Stimulated activated effector memory CD8-positive, alpha-beta T cell treated with anti-CD3 and anti-CD28 coated beads, Interleukin-12 subunit alpha, Interleukin-12 subunit beta, amount 100 ng/mL, for 72 hours (primary cell): Measurements from ENCODE around the gene NFATC2.

Experiments used
- ATAC-seq: fragments of 150-1000 bp; cut with Tn5 transposase; 2 replicates; pipeline ENCODE4 v1.10.0; 2021
- DNase-seq, 2 donors: peaks; one replicate each; pipeline ENCODE4 v3.0.0; 2021 to 2022; ENCODE audit warnings: low spot score in 2 of 2
- H3K27ac Mint-ChIP-seq: one replicate; pipeline ENCODE4 v1.8.0; 2022; ENCODE audit warnings: mild to moderate bottlenecking, mixed read lengths
- H3K36me3 Mint-ChIP-seq: one replicate; pipeline ENCODE4 v1.8.0; 2022; ENCODE audit warnings: mild to moderate bottlenecking, mixed read lengths
- H3K4me1 Mint-ChIP-seq: one replicate; pipeline ENCODE4 v1.8.0; 2022; ENCODE audit warnings: mixed read lengths
- H3K4me3 Mint-ChIP-seq: one replicate; pipeline ENCODE4 v1.8.0; 2022; ENCODE audit warnings: mild to moderate bottlenecking, mixed read lengths
- H3K9me3 Mint-ChIP-seq: one replicate; pipeline ENCODE4 v1.8.0; 2022; ENCODE audit warnings: mixed read lengths

NFATC2 gene

GRCh38 chr20:51505566-51505965 is 37.0 kb downstream of the NFATC2 start:
- DNase-seq (no peak), ATAC-seq (no peak)
- peaks cover 45% of the 10 kb centered on the region for H3K4me1 Mint-ChIP-seq
- H3K4me3 Mint-ChIP-seq, result no peak overlapping the region
- H3K36me3 Mint-ChIP-seq, result peaks cover 73% of the 10 kb centered on the region
- no peak overlapping the region for H3K27ac Mint-ChIP-seq
- no peaks in the 10 kb centered on the region for H3K9me3 Mint-ChIP-seq

GRCh38 chr20:51503376-51503775 is 39.1 kb downstream of the NFATC2 start:
- peaks cover 73% of the 10 kb centered on the region for H3K36me3 Mint-ChIP-seq
- no peak overlapping the region for H3K4me3 Mint-ChIP-seq
- ATAC-seq, result no peak
- no peaks in the 10 kb centered on the region for H3K9me3 Mint-ChIP-seq
- DNase-seq, result no peak
- peaks cover 54% of the 10 kb centered on the region for H3K4me1 Mint-ChIP-seq
- H3K27ac Mint-ChIP-seq, result no peak overlapping the region

GRCh38 chr20:51500936-51501335 is 41.6 kb downstream of the NFATC2 start:
- DNase-seq, result no peak
- H3K27ac Mint-ChIP-seq, result no peak overlapping the region
- H3K36me3 Mint-ChIP-seq, result peaks cover 71% of the 10 kb centered on the region
- no peaks in the 10 kb centered on the region for H3K9me3 Mint-ChIP-seq
- ATAC-seq, result peak; percentile 64
- H3K4me1 Mint-ChIP-seq, result peaks cover 65% of the 10 kb centered on the region
- no peak overlapping the region for H3K4me3 Mint-ChIP-seq

- DNase-seq, result no peak
Observed at GRCh38 chr20:51500311-51500710, 42.2 kb downstream of the NFATC2 start.

GRCh38 chr20:51498765-51499540 is 43.6 kb downstream of the NFATC2 start:
- ATAC-seq, result no peak
- Mint-ChIP-seq H3K4me3 (peak overlapping the region; percentile 52), H3K36me3 (peaks cover 66% of the 10 kb centered on the region), H3K9me3 (no peaks in the 10 kb centered on the region), H3K4me1 (peaks cover 85% of the 10 kb centered on the region), H3K27ac (peak overlapping the region; percentile 72)
- DNase-seq, result no peak

More at GRCh38 chr20:51500311-51500710, 42.2 kb downstream of the NFATC2 start:
- Mint-ChIP-seq H3K27ac (peak overlapping the region; percentile 65), H3K9me3 (no peaks in the 10 kb centered on the region), H3K4me1 (peaks cover 71% of the 10 kb centered on the region), H3K4me3 (no peak overlapping the region), H3K36me3 (peaks cover 70% of the 10 kb centered on the region)
- ATAC-seq, result peak; percentile 91

- H3K4me3 Mint-ChIP-seq, result peak overlapping the region; percentile 52
- ATAC-seq, result peak; percentile 49
- H3K9me3 Mint-ChIP-seq, result no peaks in the 10 kb centered on the region
- peaks cover 62% of the 10 kb centered on the region for H3K36me3 Mint-ChIP-seq
- H3K4me1 Mint-ChIP-seq, result peaks cover 96% of the 10 kb centered on the region
- DNase-seq, result peak; percentile 26 to 78
- H3K27ac Mint-ChIP-seq, result peak overlapping the region; percentile 72
Observed at GRCh38 chr20:51497542-51498467, 44.7 kb downstream of the NFATC2 start.

- ATAC-seq (no peak), DNase-seq (no peak)
- peaks cover 98% of the 10 kb centered on the region for H3K4me1 Mint-ChIP-seq
- peak overlapping the region; percentile 72 for H3K27ac Mint-ChIP-seq
- peak overlapping the region; percentile 52 for H3K4me3 Mint-ChIP-seq
- peaks cover 70% of the 10 kb centered on the region for H3K36me3 Mint-ChIP-seq
- no peaks in the 10 kb centered on the region for H3K9me3 Mint-ChIP-seq
Observed at GRCh38 chr20:51496964-51497363, 45.6 kb downstream of the NFATC2 start.

- peak overlapping the region; percentile 62 for H3K4me3 Mint-ChIP-seq
Observed at GRCh38 chr20:51495921-51496545, 46.5 kb downstream of the NFATC2 start.

GRCh38 chr20:51495291-51495690 is 47.2 kb downstream of the NFATC2 start:
- H3K4me1 Mint-ChIP-seq, result peaks cover 97% of the 10 kb centered on the region
- H3K36me3 Mint-ChIP-seq, result peaks cover 81% of the 10 kb centered on the region
- no peak for DNase-seq
- peak overlapping the region; percentile 62 for H3K4me3 Mint-ChIP-seq
- H3K9me3 Mint-ChIP-seq, result no peaks in the 10 kb centered on the region
- ATAC-seq, result no peak
- H3K27ac Mint-ChIP-seq, result peak overlapping the region; percentile 63

More at GRCh38 chr20:51495921-51496545, 46.5 kb downstream of the NFATC2 start:
- Mint-ChIP-seq H3K27ac (peak overlapping the region; percentile 63), H3K9me3 (no peaks in the 10 kb centered on the region), H3K36me3 (peaks cover 78% of the 10 kb centered on the region), H3K4me1 (peaks cover 99% of the 10 kb centered on the region)
- ATAC-seq, result no peak
- DNase-seq, result no peak

- DNase-seq (no peak), ATAC-seq (peak; percentile 31)
- Mint-ChIP-seq H3K9me3 (no peaks in the 10 kb centered on the region), H3K27ac (peak overlapping the region; percentile 63), H3K4me3 (peak overlapping the region; percentile 62), H3K4me1 (peaks cover 95% of the 10 kb centered on the region), H3K36me3 (peaks cover 81% of the 10 kb centered on the region)
Observed at GRCh38 chr20:51494241-51495110, 48.0 kb downstream of the NFATC2 start.

- ATAC-seq (no peak), DNase-seq (no peak)
- H3K4me3 Mint-ChIP-seq, result peak overlapping the region; percentile 62
- peaks cover 77% of the 10 kb centered on the region for H3K36me3 Mint-ChIP-seq
- H3K4me1 Mint-ChIP-seq, result peaks cover 95% of the 10 kb centered on the region
- no peak overlapping the region for H3K27ac Mint-ChIP-seq
- H3K9me3 Mint-ChIP-seq, result no peaks in the 10 kb centered on the region
Observed at GRCh38 chr20:51493346-51493791, 49.1 kb downstream of the NFATC2 start.

- DNase-seq (no peak), ATAC-seq (no peak)
- Mint-ChIP-seq H3K4me1 (peaks cover 93% of the 10 kb centered on the region), H3K27ac (peak overlapping the region; percentile 74), H3K4me3 (no peak overlapping the region), H3K9me3 (no peaks in the 10 kb centered on the region), H3K36me3 (peaks cover 78% of the 10 kb centered on the region)
Observed at GRCh38 chr20:51492167-51493092, 50.1 kb downstream of the NFATC2 start.

- peaks cover 78% of the 10 kb centered on the region for H3K36me3 Mint-ChIP-seq
- H3K9me3 Mint-ChIP-seq, result no peaks in the 10 kb centered on the region
- H3K4me1 Mint-ChIP-seq, result peaks cover 87% of the 10 kb centered on the region
- H3K4me3 Mint-ChIP-seq, result no peak overlapping the region
- DNase-seq, result no peak
- H3K27ac Mint-ChIP-seq, result peak overlapping the region; percentile 74
- no peak for ATAC-seq
Observed at GRCh38 chr20:51491393-51491792, 51.1 kb downstream of the NFATC2 start.
